A549 treated with RU486 at 1 μM for 4 hours (cell line): Measurements from ENCODE around the gene SLC4A7. TPM values are rescaled to one million over a fixed set of nuclear protein-coding genes. Genes with fewer than 3 reads are reported as not detected.

Experiments
- total RNA-seq: library from RNA; stranded (reverse); fragments of 200-300 nt; extraction: Qiagen RNA extraction; gene quantifications from 5 replicates; pipeline ENCODE4 v1.2.3, GENCODE V29; 2022; ENCODE audit warnings: low read depth

SLC4A7 gene
- 11.6 to 25.4 TPM (median 24.7 TPM) in 5 replicates for total RNA-seq

DNA sequence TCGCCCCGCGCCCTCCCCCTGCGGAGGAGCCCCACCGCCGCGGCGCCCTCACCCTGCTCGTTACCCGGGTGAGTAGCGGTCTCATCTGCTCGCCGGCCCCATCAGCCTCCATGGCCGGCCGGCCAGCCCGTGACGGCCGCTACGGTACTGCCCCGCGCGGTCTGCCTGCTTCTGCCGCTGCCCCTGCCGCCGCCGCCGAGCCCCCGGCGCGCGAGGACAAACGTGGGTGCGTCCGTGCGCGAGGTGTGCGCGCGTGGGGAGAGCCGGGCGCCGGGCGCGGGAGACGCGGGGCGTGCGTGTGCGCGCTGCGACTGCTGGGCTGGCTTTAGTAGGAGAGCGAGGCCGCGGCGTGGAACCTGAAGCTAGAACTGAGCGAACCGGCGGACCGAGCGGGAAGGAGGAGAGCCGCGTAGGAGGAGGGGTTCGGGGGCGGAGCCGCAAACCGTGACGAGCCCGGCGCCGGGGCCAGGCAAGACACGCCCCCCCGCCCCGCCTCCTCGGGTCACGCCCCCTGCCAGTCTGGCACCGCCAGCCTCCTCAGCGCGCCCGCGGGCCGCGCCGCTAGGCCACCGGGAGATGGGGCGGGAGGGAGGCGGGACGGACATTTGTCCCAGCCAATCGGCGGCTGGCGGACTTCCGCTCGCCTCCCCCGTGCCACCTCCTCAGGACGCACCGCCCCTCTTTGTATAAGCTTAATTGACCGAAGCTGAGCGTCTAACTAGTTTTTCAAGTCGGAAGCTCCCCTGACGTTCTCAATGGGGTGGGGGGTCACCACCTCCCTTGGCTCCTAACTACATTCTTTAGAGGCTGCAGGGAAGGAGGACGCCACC is at the start of gene SLC4A7:
SLC4A7 (minus strand) TSS at position 370 of the 830 bp plus-strand sequence; CDS start at position 112, 258 bp downstream.

DNA sequence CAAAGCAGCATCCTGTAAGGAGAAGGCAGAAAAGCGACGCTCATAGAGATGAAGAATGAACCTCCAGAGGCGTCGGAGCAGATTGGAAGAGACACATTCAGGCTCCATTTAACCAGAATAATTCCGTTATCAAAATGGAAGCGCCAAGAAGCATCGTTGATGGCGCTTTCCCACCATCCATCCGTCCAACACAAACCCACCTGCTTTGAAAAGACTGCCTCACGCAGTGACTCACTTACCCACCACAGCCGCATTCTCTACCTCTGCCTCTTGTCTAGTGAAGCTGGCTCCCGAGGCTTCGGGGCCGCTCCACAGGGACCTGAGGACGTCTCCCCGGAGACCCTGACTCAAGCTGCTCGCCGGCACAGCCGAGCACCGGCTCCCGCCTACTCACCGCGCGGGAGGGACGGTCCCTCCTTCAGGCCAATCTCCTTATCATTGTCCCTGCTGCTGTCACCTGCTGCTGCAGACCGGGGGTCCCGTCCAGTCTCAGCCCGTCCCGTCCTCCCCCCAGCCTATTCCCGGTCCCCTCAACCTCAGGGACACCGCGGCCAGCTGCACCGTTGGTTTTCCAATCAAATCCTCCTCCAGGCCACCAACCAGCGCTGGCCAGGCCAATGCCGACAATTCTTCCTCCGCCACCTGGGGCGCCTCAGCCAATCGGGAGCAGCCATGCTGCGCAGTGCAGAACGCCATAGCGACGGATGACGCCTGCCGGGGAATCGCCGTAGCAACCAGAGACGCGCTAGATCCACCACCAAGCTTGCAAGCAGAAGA is 115.2 kb downstream of the SLC4A7 start, which contains the start of gene NEK10:
NEK10 (minus strand) TSS at position 553 of the 777 bp plus-strand sequence. CDS start 16,501 bp downstream, outside the sequence.

Other genes starting within 250 kb of the SLC4A7 start
- 0.65 to 1.2 TPM (median 1.1 TPM) in 5 replicates for gene NEK10, start 115.0 kb downstream of the SLC4A7 start, total RNA-seq
- 1.2 to 1.4 TPM (median 1.4 TPM) in 5 replicates for gene EOMES, start 237.9 kb upstream of the SLC4A7 start, total RNA-seq